Kidney tubule cell (primary cell): Measurements from ENCODE around the gene PLAU.

Experiments
- DNase-seq: peaks from one replicate; pipeline ENCODE4 v3.0.0-alpha.2; 2018; ENCODE audit warnings: low spot score

The PLAU gene

DNA sequence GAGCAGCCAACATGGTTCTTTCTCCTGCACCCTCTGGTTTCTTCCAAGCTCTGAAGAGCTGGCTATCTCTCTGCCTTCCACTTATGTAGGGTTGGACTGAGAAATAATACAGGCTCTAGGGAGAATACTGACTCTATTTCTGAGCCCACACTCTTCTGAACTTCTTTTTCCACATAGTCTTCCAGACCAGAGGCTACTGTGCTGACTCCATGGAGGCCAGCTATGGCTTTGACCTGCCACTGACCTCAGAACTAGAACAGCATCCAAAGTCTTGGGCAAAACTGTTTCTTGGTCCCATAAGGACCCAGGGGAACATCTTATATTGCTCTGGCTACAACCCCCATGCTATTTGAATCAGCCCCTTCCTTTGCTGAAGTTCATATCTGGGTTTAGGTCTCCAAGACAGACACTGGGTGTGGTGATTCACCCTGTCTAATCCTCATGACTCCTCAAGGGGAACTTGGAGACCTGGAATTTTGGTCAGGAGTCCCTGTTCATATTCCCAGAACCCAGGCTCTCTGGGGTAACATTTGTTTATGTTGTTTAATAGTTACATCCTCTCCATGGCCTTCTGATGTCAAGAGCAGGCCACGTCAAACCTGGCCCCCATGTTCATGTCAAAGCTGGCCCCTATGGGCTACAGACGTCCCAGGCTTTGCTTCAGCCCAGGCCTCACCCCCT lies 12.1 kb upstream of the PLAU start:
- peak; percentile 85 for DNase-seq

DNA sequence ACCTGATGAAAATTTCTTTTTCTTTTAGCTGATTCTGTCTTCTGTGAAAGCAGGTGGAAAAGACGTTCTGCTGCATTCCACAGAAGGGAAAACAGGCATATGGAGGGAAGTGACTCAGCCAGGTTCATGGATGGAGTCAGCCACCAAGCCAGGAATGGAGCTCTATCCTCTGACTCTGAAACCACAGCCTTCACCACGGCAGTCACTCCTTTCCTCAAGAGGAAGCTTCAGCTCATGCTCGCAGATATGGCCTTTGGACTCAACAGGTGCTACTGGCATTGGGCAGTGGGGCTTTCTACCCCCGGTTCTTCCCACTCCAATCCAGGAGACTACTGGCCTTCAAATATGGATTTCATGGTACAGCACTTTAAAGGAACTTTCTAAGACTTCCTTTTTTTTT lies 11.5 kb upstream of the PLAU start:
- DNase-seq = peak; percentile 98

- DNase-seq = no peak
Measured at GRCh38 chr10:73900064-73900463, 10.9 kb upstream of the PLAU start.

DNA sequence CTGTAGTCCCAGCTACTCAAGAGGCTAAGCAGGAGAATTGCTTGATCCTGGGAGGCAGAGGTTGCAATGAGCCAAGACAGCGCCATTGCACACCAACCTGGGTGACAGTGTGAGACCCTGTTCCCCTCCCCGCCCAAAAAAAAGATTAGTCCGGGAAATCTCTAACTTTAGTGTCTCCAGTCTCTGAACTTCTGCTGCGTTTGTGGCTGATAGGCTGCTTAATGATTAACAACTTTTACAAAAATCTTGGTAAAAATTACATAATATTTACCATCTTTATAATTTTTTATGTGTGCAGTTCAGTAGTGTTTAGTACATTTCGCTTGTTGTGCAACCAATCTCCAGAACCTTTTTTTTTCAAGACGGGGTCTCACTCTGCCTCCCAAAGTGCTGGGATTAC lies 9.7 kb upstream of the PLAU start:
- no peak for DNase-seq

GRCh38 chr10:73902351-73902750 lies 8.6 kb upstream of the PLAU start:
- DNase-seq = no peak

DNA sequence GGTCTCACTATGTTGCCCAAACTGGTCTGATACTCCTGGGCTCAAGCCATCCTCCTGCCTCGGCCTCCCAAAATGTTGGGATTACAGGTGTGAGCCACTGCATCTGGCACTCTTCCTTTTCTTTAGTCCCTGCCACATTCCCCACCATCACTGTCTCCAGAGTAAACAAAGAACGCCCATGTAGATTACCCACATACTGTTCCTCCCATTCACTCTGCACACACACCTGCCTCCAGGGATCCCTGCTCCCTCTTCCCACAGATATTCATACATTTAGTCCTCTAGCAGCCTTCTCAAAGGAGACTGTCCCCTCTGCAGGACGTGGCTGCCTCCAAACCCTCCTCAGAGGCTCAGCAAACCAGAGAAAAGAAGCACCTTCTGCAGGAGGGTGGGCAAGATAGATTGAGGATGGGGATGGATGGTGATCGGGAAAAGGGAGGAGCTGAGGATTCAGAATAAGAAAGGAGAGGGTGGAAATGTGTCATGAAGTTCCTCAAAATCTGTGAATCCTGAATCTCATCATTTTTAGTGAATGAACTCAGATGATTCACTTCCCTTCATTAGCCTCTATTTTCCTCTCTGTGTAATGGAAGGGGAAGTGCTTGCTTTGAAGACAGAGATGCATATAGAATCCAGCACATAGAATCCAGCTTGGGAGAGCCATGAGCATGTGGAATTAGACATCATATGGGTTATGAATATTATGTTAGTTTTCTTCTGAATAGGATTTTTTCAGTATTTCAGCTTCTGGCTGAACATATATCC lies 5.5 kb upstream of the PLAU start:
- peak; percentile 29 for DNase-seq

GRCh38 chr10:73906524-73907447 lies 4.1 kb upstream of the PLAU start:
- peak; percentile 97 for DNase-seq

DNA sequence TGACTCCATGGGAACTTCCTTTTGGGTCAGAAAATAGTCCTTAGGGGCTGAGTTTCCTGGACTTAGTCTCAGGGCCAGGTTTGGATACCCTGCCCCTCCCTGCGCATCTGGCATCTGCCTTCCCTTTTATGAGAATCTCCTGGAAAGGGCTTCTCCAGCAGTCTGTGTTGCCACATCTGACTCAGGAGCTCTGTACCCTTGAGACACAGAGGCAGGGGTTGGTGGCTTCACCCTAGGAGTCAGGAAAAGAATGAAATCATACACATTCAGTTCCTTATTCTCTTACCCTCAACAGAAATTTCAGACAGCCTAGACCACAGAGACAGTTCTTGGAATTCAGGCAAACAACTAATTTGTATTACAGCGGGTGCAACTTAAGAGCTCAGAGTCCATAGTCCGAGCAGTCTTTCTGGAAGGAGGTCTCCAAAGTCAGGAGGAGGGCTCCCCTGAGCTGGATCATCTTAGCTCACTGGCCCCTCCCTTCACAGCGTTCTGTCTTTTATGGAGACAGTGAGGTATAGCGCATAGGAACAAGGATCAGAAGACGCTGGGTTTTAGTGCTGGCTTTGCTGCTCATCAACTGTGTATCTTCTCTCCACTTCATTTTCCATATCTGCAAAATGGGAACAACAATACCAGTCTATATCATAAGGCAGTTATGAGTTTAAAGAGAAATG lies 3.0 kb upstream of the PLAU start:
- DNase-seq = peak; percentile 87

DNA sequence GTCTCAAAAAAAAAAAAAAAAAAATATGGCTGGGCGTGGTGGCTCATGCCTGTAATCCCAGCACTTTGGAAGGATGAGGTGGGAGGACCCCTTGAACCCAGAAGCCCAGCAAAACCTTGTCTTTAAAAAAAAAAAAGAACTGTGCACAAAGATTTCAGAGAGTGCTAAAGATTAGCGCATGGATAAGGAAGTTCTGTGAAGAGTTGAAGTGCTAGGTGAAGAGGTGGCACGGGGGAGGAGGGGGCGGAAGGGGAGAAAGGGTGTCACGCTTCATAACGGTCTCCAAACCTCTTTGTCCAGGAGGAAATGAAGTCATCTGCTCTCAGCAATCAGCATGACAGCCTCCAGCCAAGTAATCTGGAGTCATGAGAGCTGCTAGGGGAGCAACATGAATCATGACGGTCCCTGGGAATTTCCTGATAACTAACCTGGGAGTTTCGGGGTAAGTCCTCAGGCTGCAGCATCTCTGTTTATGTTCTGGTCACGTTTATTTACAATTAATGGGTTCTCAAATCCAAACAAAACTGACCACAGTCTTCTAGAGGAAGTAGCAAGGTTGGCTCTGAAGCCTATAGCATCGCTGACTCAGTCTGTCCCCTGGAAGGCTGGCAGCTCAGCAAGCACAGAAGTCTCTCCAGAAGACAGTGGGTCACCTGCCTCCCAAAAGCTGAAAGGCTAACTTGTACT lies 1.9 kb upstream of the PLAU start:
- peak; percentile 100 for DNase-seq

GRCh38 chr10:73909540-73910115 lies 1.3 kb upstream of the PLAU start:
- DNase-seq = no peak

DNA sequence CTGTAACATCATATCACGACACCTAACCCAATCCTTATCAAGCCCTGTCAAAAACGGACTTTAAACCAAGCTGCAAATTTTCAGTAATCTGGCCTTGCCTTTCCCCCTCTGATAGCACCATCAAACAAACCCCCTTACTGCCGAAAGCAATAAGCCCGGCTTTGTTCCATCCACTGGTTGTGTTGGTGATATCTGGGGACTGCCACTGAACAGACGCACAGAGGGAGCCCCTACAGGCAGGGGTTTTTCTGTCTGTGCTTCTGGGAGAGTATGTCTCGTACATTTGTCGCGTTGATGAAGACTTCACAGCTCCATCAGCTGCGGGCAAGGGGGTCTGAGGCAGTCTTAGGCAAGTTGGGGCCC lies 550 bp upstream of the PLAU start:
- peak; percentile 39 for DNase-seq

DNA sequence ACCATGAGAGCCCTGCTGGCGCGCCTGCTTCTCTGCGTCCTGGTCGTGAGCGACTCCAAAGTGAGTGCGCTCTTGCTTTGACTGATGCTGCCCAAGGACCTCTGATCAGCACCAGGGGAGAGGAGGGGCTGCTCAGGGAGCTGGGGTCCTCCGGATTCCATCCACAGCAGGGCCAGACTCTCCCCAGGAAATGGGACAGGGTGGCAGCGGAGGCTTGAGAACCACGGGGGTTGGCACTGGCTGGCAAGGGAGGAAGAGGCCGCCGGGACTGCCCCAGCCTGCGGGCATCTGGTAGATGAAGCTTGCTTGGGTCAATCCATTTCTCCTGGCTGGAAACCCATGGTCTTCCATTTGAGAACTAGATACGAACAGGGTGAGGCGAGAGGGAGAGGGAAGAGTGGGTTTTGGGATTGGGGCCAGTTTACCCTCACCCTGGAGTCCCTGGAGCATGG lies 647 bp downstream of the PLAU start:
- DNase-seq = peak; percentile 63

- no peak for DNase-seq
Measured at GRCh38 chr10:73914036-73914435, 3.1 kb downstream of the PLAU start.

DNA sequence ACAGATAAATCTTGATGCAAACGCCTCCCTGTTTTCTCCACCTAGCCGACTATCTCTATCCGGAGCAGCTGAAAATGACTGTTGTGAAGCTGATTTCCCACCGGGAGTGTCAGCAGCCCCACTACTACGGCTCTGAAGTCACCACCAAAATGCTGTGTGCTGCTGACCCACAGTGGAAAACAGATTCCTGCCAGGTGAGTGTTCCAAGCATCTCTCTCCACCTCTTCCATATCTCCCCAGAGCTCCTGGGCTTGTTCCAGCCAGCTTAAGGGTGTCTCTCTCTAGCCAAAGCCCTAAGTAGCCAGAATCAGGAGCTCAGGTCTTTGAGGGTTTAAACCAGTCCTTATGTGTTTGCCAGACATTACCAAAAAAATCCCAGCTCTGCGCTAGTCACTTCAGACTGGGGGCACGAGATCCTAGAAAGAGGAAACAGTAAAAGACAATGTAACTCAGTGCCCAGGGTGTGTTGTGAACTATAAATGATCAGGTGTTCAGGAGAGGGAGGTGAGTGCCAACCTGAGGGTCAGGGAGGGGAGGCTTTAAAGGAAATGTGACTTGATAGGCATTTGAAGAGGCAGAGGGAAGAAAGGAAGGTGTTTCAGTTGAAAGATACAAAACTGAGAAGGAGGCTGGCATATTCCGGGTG lies 4.4 kb downstream of the PLAU start:
- peak; percentile 52 for DNase-seq

DNA sequence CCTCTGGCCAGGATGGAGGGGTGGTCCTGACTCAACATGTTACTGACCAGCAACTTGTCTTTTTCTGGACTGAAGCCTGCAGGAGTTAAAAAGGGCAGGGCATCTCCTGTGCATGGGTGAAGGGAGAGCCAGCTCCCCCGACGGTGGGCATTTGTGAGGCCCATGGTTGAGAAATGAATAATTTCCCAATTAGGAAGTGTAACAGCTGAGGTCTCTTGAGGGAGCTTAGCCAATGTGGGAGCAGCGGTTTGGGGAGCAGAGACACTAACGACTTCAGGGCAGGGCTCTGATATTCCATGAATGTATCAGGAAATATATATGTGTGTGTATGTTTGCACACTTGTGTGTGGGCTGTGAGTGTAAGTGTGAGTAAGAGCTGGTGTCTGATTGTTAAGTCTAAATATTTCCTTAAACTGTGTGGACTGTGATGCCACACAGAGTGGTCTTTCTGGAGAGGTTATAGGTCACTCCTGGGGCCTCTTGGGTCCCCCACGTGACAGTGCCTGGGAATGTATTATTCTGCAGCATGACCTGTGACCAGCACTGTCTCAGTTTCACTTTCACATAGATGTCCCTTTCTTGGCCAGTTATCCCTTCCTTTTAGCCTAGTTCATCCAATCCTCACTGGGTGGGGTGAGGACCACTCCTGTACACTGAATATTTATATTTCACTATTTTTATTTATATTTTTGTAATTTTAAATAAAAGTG lies 6.0 kb downstream of the PLAU start:
- DNase-seq = peak; percentile 65

- DNase-seq = peak; percentile 76
Measured at GRCh38 chr10:73917566-73918305, 6.8 kb downstream of the PLAU start.

DNA sequence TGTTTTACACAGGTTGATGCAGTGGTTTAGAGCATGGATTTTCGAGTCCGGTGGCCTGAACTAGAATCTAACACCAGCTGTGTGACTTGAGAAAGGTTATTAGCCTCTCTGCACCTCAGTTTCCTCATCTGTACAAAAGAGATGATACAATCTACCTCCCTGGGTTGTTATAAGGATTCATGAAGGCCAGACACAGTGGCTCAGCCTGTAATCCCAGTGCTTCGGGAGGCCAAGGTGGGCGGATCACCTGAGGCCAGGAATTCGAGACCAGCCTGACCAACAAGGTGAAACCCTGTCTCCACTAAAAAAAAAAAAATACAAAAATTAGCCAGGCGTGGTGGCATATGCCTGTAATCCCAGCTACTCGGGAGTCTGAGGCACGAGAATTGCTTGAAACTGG lies 8.5 kb downstream of the PLAU start:
- DNase-seq = peak; percentile 54

DNA sequence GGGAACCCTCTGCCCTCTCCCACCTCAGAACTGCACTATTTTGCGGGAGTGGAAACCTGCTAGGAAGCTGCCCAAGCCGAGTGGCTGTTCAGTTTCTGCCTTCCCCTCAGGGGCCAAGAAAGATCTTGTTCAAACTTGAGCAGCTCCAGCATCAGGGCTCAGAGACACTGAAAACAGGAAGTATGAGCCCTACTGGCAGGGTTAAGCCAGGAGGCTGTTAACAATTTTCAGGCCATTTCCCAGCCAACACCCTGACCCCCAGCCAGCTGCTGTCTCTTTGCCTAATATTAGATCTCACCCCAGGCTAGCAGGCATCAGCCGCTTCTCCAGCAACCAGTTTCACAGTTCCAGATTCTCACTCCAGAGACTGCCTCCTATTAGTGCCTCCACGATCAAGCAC lies 9.2 kb downstream of the PLAU start:
- DNase-seq = peak; percentile 49
